ENCODE measurements around the gene C10orf143.

DNA sequence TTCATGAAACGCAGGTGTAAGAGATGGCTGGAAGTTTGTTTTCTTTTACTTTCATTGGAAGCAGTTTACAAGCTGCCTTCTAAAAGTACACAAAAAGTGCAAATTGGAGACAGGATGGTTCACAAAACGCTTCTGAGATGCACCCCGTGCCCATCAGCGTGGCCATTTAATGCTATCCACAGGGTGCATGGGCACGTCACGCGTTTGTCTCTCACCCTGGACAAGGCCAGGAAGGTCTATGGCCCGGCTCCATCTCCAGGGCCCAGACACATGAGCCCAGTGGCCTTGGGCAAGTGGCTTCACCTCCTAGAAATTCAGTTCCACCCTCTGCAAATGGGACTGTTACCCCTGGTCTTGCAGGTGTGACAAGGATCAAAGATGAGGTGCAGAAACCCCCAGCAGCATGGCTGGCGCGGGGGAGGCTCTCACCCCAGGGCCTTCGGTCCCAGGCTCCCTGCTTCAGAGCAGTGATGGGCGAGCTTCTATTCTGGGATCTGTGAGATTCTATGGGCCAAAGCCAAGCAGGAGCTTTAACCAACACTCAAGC is 85.8 kb downstream of the C10orf143 start:
- TF ChIP-seq, protein P1, sequence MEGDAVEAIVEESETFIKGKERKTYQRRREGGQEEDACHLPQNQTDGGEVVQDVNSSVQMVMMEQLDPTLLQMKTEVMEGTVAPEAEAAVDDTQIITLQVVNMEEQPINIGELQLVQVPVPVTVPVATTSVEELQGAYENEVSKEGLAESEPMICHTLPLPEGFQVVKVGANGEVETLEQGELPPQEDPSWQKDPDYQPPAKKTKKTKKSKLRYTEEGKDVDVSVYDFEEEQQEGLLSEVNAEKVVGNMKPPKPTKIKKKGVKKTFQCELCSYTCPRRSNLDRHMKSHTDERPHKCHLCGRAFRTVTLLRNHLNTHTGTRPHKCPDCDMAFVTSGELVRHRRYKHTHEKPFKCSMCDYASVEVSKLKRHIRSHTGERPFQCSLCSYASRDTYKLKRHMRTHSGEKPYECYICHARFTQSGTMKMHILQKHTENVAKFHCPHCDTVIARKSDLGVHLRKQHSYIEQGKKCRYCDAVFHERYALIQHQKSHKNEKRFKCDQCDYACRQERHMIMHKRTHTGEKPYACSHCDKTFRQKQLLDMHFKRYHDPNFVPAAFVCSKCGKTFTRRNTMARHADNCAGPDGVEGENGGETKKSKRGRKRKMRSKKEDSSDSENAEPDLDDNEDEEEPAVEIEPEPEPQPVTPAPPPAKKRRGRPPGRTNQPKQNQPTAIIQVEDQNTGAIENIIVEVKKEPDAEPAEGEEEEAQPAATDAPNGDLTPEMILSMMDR (IDR thresholded peaks at IDR 0.05): no peak
- no peak for TF ChIP-seq POLR2A (IDR thresholded peaks at IDR 0.05)
- TF ChIP-seq EP300 (IDR thresholded peaks at IDR 0.05): no peak

Data from tibial nerve (tissue), 4 donors.